DMS53 (cell line): ENCODE results near the gene HOXC9.

ENCODE experiments used
- DNase-seq: peaks from one replicate; lab custom pipeline; 2025; lab: John Stamatoyannopoulos, UW

The HOXC9 gene

GRCh38 chr12:54028314-54029201 lies 28.6 kb downstream of the HOXC9 start, which contains the start of gene HOXC6:
TSS of gene HOXC6 (plus strand) at chr12:54028440. CDS start at chr12:54028522, 82 bp downstream.
- DNase-seq: no peak

GRCh38 chr12:54029529-54030441 lies 29.8 kb downstream of the HOXC9 start:
- no peak for DNase-seq

GRCh38 chr12:54030442-54030801 lies 30.5 kb downstream of the HOXC9 start:
- DNase-seq: no peak

GRCh38 chr12:54030889-54031471 lies 31.0 kb downstream of the HOXC9 start:
- peak; percentile 43 for DNase-seq

GRCh38 chr12:54031480-54031879 lies 31.5 kb downstream of the HOXC9 start:
- no peak for DNase-seq

DNA sequence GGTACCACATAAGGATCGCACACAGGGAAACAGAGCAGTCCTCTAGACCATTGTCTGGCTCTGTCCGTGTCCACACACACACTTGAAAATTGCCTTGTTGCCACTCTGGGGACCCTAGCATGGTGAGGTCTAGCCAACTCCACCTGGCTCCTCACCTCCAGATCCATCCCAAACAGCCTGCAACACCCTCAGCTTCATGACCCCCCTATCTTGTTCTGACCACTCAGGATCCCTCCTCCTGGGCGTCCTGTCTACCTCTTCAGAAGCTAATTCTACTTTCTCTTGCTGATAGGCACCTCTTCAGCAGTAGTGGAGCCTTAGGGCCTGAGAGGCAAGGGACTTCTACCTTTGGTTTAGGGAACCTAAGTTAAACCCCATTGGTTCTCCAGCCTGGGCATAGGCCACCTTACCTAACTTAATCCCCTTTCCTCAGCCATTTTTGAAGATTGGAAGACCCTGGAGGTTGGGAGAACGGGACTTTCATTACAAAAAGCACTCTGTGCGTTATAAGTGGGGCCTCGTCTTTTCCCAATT lies 32.2 kb downstream of the HOXC9 start:
- DNase-seq: no peak

- peak; percentile 77 for DNase-seq
Measured at GRCh38 chr12:54032627-54033100, 32.7 kb downstream of the HOXC9 start, which contains the start of gene HOXC5. TSS of gene HOXC5 (plus strand) at chr12:54033050. CDS start at chr12:54033123, 73 bp downstream.

DNA sequence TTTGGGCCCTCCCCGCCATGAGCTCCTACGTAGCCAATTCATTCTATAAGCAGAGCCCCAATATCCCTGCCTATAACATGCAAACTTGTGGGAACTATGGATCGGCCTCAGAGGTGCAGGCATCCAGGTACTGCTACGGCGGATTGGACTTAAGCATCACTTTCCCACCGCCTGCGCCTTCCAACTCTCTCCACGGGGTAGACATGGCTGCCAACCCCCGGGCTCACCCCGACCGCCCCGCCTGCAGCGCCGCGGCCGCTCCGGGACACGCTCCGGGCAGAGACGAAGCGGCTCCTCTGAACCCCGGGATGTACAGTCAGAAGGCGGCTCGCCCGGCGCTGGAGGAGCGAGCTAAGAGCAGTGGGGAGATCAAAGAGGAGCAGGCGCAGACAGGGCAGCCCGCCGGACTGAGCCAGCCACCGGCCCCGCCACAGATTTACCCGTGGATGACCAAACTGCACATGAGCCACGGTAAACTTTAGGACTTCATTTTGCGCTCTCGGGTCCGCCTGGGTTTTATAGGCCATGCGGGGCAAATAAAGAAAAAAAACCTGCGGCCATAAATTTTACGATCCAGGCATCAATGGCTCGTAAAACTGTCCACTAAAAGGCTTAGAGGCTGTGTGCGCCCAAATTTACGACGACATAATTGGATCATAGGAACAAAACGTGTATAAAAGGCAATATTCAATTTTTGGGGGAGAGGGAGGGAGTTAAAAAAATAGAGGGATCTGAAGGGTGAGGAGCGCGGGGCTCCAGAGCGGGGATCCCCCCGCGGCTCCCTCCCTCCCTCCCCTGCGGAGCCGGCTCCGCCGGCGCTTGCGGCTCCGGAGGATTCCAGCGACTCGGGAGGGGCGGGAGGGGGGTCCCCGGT lies 33.4 kb downstream of the HOXC9 start:
- DNase-seq: peak; percentile 43

GRCh38 chr12:54033980-54034784 lies 34.2 kb downstream of the HOXC9 start:
- no peak for DNase-seq

GRCh38 chr12:54034785-54035310 lies 34.9 kb downstream of the HOXC9 start:
- DNase-seq: no peak

- no peak for DNase-seq
Measured at GRCh38 chr12:54035568-54036264, 35.8 kb downstream of the HOXC9 start.

GRCh38 chr12:54036620-54037359 lies 36.8 kb downstream of the HOXC9 start:
- peak; percentile 44 for DNase-seq

DNA sequence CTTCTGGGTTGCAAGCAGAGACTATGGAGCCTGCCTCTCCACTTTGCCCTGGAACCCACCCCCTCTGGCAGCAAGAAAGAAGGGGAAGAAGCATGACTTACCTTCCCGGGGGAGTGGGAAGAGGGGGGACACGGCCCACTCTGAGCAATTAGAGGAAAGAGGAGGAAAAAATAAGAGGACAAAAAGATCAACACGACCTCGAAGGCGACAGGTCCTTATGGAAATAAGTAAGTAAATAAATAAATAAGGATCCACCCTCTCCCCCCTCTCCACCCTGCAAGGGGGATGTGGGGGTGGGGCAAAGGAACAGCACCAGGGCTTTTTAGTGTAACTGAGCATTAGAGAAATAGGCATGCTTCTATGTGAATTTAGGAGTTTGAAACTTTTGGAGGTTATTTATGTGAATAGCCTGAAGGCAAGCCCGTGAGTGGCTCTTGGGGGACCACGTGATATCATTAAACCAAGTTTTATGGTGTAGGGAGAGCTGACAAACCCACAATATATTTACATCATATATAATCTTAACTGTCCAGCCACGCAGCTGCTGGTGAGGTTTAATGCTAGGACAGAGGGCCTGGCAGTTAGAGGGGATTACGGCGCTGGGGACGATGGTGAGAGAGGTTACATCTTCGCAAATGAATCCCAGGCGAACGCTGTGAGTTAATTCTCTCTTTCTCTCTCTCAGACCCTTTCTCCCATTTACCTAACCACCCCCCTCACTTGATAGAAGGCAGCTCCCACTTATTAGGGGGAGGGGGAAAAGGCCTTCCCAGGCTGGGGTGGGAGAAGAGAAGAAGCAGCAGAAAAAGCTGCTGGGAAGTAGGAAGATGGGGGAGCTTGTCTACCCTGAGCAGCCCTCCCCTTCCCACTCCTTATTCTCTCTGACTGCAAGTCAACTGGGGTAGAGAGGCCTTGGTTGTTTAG lies 37.7 kb downstream of the HOXC9 start:
- DNase-seq: no peak

- no peak for DNase-seq
Measured at GRCh38 chr12:54038284-54038870, 38.4 kb downstream of the HOXC9 start.

DNA sequence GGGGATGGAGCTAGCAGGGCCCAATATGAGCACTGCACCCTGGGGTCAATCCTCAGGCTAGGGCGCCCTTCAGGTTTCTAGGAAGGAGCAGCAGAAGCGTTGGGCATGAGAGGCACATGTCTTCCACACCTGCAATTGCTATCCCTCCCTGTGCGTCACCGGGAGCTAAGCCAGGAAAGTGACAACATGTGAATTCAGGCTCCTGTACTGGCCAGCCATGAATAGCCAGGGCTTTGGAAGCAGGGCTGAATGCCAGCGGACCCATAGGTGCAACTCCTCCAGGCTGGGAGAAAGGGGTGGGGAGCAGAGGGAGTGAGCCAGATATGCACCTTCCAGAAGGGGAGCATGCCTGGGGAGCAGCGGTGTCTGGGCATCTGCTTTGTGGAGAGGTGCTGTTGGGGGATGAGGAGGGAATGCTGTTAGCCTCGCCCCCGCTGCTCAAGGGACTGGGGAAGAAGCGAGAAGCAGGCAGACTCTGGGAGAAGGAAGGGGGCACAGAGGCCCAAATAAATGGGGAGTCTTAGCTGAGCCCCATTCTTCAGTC lies 39.0 kb downstream of the HOXC9 start:
- no peak for DNase-seq

GRCh38 chr12:54039417-54040147 lies 39.6 kb downstream of the HOXC9 start:
- DNase-seq: no peak
